Stimulated activated CD4-positive, alpha-beta T cell treated with anti-CD3 and anti-CD28 coated beads, Interleukin-2, amount 100 ng/mL, for 24 hours (primary cell): ENCODE measurements around the gene CLHC1.
"Not testable (repeated sequence)": the region's sequence is repeated elsewhere in the genome, so short reads cannot be mapped to it uniquely, and the experiment has no call there.

Experiments
- DNase-seq, 2 donors: peaks; one replicate each; pipeline ENCODE4 v3.0.0-alpha.2; 2020

CLHC1 gene

DNA sequence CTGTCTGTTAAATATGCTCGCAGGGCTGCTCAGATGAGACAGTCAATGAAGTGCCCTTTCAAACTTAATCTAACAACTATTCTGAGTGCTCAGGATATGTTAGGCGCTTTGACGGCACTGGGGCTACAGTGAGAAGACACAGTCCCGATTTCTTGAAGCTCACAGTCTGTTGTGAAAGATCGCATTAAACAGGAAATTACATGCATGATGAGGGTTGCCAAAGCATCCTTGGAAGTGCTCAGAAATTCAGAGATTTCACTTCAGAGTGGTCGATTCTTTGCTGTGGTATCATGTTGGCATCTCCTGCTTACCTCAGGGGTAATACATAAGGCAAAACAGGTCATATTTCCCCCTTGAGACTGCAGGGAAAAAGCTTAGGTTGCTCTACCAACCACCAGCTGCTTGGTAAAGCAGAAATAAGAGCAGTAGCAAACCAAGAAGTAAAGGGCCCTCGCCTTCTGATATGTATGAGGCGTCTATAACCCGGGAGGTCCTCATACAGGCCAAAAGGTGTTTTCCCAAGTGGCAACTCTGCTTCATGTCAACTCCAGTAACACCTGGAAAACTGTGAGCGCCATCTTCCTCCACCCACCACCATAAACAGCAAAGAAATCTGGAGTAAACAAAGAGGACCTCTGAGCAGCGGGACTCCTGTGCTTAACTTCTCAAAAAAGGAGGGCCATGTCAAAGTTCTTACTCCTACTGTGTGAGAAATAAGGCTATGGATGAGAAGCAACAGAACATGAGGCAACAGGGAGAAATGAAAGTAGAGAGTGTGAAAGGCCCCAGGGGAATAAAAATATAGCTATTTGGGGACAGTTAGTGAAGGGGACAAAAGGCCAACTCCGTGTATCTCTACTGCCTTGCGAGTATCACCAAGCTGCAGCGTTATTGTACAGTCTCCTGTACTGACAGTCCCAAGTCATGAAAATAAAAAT, 79.3 kb downstream of the CLHC1 start:
- no peak for DNase-seq

DNA sequence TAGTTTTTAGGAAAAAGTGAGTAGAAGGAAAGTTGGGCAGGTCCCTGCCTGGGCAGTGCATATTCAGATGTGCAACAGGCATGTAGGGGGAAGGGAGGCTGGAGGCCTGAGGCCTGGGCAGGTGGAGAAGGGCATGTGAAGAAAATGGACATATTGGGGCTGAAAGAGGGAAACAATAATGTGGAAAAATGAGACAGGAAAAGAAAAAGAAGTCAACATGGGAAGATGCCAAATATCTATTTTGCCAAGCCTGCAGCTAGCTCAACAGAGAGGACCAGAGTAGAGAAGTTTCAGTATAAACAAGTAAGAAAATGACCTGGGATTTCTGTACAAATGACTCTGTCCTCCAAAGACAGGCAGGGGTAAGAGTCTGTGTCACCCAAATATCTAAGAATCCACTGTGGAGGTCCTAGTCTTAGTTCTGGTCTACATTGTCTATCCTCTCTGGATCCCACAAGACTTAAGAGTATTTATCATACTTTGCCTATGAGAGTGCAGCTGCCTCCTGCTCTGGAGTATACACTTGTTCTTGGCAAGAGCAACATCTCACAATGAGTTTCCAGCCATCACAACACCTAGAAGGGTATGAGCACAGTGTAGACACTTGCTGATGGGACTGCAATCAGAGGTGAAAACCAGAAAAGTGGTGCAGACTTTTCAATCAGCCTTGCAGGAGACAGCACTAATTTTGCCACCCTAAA, 80.2 kb downstream of the CLHC1 start:
- no peak for DNase-seq

DNA sequence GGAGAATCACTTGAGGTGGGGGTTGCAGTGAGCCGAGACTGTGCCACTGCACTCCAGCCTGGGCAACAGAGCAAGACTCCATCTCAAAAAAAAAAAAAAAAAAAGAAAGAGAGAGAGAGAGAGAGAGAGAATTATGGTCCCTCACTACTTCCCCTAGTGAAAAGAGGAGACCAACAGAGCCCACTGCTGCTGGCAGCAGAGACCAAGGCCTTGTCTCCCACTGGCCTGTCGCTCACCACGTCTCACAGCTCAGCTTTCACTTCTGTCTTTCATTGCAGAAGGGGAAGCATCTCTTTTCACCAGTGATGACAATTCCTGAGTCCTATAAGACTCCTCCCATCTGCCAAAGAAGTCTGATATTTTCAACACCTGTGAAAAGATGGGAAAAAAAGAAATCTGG, 81.3 kb downstream of the CLHC1 start:
- no peak for DNase-seq

DNA sequence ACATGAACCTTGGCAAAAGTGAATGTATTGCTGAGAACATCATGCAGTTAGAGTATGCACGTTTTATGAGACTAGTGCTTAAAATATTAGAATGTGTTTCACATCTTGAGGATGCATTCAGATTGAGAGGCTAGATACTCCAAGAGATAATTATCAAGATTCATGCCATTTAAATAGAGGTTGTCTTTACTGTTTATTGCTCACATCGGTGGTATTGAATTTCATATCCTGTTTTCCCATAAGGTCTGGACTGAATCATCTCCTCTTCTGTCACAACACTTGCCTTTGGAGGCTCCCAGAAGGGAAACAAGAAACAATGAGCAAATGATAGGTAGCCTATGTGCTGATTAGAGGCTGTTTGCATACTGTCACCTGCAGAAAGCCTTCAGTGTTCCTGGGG, 83.8 kb downstream of the CLHC1 start:
- no peak for DNase-seq

DNA sequence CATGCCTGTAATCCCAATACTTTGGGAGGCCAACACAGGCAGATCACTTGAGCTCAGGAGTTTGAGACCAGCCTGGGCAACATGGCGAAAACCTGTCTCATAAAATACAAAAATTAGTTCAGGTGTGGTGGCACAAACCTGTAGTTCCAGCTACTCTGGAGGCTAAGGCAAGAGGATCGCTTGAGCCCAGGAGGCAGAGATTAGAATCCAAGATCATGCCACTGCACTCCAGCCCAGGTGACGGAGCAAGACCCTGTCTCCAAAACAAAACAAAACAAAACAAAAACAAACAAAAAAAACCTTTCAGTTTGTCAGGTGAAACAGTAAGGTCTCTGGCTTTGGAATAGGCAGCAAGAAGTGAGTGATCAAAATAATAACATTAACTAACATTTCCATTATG, 84.6 kb downstream of the CLHC1 start:
- DNase-seq = no peak

DNA sequence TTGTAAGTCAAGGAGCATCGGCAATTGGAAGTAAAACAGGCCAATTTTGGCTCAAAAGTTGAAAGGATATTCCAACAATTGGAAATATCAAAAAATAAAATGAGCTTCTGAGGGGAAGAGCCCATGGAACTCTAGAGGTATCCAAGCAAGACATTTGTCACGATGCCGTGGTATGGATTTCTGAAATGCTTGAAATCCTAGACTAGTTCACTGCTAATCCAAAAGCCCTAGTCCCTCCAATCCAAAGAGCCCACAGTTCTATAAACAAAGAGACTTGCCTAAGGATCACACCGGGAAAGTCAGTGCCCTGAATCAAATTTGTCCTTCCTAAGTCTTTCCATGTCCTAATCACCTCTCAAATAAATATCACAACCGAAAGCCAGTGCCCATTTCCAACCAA, 85.1 kb downstream of the CLHC1 start:
- DNase-seq = no peak

DNA sequence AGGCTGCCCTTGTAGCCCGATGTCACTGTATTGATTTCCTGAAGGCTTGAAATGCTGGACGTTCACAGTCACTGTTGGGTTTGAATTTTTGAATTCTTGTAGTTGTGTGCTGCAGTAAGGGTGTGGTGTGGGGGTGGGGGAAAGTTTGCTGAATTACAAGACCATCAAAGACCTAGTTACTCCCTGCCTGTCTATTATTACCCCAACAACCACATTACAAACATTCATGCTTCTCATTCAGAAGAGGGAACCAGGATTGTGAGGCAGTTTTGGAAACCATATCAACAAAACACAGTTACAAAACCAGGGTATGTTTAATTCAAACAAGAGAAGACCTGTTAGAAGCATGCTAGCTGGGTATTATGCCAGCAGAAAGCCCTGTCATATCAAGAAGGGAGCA, 85.8 kb downstream of the CLHC1 start:
- no peak for DNase-seq

DNA sequence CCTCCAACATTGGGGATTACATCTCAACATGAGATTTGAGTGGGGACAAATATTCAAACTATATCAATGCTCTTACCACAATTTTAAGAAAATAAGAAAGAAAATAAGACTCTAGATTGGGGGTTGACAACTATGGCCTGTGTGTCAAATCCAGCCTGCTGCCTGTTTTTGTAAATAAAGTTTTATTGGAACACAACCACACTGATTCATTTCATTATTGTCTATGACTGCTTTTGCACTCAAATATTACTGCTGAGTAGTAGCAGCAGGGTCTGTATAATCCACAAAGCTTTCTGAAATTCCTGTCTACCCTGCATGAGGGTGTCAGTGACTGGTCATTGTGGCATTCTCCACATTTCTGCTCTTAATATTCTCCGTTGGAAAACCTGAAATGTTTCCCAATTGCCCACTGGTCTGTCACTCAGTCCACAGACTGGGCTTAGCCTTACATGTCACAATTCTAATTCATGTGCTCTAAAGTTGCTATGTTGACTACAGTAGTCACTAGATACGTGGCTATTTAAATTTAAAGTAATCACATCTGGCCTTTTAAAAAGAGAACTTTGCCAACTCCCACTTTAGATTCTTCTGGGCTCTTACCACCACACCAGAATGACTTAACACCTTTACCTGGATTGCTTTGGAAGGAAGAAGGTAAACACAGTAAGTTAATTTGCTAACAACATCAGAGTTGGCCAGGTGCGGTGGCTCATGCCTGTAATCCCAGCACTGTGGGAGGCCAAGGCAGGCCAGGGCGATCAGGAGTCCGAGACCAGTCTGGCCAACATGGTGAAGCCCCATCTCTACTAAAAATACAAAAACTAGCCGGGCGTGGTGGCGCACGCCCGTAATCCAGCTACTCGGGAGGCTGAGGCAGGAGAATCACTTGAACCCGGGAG, 86.9 kb downstream of the CLHC1 start:
- no peak for DNase-seq

DNA sequence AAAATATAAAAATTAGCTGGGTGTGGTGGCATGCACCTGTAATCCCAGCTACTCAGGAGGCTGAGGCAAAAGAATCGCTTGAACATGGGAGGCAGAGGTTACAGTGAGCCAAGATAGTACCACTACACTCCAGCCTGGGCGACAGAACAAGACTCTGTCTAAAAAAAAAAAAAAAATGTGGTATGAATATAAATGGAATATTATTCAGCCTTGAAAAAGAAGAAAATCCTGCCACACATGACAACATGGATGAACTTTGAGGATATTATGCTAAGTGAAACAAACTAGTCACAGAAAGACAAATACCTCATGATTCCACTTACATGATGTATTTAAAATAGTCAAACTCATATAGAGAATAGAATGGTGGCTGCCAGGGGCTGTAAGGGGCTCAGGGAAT, 88.4 kb downstream of the CLHC1 start:
- not testable (repeated sequence) for DNase-seq

DNA sequence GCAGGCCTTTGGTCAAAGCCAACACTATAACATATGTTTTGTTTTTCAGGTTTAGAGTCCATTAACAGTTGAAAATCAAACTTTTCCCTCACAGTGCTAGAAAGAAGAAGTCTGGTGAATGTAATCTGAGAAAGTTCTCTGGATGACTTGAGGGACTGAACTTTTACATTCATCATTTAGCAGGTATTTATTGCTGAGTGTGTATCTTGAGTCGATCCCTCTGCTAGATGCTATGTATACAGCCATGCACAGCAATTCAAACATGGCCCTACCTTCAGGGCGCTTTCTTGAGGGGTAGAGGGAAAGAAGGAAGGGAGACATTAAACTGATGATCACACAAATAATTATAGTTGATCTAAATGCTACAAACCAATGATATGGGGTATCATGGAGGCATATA, 89.6 kb downstream of the CLHC1 start:
- DNase-seq = no peak

DNA sequence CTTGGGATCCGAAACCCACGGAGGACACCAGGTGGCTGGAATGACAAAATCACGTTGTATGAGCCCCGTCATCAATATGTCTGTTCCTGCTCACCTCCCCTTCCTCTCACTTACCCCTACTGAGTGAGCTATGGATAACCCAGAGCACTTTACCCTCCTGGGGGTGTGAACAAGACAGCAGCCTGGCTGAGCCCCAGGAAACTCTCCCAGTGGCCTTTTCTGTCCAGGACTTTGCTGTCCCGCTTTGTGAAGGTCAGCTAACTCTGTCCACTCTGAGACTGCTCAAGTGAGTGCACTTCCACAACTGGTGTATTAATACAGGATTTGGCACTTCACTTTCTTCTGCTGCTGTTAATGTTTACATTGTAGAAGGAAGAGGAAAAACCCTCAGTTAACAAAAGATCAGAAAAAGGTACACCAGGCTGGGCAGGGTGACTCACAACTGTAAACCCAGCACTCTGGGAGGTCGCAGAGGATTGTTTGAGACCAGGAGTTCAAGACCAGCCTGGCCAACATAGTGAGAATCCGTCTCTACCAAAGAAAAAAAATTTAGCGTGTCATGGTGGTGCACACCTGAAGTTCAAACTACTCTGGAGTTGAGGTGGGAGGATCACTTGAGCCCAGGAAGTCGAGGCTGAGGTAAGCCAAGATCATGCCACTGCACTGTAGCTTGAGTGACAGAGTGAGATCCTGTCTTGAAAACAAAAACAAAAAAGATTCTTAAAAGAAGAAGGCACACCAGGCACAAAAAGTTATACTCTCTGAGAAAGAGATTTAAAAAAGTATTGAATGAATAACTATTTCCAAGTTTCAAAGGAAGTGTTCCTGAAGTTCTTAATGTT, 90.3 kb downstream of the CLHC1 start:
- no peak for DNase-seq

DNA sequence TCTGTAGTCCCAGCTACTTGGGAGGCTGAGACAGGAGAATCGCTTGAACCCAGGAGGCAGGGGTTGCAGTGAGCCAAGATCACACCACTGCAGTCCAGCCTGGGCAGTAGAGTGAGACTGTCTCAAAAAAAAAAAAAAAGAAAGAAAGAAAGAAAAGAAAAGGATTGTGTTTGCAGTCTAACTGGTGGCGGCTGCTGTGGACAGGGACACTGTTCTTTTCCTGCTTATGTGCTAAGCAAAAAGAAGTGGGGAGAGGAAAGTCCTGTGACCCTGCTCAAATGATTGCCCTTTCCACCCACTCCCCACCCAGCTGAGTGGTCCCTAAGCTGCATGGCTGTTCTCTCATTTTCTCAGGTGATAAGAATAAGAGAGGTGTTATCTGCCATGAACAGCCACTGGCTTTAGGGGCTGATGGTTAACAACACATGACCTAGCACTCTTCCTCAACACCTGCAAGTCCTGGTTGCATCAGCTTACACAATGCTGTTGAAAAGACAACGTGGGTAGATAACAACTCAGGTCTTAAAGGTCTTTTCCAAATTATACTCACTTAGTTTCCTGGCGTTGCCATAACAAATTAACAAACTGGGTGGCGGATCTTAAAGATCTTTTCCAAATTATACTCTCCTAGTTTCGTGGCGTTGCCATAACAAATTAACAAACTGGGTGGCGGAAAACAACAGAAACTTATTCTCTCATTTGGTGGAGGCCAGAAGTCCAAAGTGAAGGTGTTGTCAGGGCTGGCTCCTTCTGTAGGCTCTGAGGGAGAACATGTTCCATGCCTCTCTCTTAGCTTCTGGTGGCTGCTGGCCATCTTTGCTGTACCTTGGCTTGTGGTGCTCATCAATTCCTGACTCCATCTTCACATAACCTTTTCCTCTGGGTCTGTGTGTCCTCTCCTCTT, 91.5 kb downstream of the CLHC1 start:
- no peak for DNase-seq

DNA sequence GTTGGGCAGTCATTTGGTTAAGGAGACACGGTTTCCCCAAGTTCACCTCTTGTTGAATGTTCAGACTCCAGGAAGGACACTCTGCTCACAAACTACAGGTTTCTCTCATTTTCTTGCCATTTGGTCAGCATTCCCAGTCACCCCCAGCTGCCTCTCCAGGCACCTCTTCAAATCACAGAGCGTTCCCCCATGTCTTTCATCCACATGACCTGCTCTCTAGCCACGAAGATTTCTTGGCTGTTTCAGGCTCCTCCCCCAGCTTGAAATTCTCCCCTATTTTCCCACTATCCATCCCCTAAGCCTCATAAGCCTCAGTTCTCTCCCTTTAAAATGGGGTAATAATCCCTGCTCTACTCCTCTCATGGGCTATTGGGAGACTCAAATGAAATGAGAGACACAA, 92.8 kb downstream of the CLHC1 start:
- no peak for DNase-seq

DNA sequence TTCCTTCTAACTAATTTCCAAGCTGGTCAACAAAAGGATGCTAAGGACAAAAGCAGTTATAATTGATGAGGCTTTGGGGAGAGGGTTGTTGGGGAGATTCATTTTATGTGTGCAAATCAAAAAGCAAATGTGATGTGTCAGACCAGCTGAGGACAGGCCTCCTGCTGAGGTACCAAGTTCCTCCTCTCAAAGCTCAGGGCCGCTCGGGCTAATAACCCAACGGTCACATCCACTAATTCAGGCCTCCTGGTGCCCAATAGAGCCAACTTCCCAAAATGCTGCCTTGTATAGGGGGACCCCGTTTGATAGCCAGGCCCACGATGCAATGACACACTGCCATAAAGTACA, 93.2 kb downstream of the CLHC1 start:
- no peak for DNase-seq

DNA sequence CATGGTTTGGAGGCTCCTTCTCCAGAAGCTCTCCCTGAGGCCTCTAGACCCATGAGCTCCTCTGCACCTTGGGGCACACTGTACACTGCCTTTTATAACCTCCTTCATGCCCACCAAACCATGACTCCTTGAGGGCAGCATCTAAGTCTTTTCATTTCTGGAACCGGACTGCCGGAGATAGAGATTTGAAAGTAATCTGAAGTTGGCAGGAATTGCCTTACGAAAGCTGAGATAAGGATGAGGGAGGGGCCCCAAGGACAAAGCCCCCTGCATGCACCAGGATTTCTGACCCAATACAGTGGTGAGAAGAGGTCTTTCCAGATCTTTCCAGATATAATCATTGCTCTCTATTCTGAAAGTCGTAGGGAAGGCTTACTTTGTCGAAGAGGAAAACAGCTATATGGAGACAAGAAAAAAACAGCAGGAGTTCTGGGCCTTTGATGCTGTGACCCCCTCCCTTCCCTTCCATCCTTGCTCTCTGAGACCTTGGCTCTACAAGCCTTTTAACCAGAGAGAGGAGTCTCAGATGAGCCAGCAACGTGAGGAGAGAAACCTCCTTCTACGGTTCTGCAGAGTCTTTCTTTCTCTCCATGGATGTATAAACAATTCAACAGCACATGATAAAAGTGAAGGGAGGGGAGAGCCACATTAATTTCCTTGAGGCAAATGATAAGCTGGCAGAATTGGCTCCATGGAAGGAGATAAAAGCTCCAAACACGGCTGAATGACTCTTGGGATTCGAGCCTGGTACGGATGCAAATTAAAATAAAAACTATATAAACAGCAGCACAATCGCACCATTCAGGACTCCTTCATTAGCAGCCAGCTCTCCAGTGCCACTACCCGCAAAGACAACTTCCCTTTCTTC, 93.8 kb downstream of the CLHC1 start:
- no peak for DNase-seq

DNA sequence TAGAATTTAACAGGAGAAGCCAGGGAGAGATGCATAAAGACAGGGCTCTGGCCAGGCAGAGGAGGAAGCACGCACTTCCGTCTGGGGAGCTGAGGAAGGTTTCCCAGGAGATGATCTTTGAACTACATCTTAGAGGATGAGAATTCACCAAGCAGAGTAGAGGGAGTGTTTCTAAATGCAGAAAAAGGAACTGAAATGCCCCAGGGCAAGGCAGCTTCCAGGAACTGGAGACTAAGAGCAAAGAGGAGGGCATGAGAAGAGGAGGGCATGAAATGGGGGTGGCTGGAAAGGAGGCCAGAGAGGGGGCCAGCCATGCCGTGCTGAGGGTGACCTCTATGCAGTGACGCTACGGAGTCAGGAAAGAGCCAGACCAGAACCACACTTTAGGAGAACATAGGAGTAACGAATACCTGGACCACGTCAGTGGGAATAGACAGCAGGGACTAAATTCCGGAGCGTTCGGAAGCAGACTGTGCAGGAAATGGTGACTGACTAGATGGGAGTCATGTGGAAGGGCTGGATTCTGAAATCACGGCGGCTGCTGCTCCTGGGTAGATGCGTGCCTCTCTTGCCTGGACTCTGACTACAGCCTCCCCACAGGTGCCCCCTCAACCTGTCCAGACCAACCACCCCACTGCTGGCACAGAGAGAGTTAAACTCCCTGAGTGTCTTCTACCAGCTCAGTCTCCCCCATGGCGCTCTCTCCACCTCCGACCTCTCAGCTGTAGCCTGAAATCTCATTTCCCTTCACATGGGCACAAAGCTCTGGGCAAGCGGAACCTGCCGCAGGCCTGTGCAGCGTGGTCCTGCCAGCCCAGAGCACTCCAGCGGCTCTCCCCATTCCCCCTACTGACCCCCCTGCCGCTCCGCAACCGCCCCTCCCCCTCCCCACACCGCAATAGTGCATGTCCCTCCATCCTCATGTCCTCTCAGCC, 94.8 kb downstream of the CLHC1 start:
- no peak for DNase-seq

DNA sequence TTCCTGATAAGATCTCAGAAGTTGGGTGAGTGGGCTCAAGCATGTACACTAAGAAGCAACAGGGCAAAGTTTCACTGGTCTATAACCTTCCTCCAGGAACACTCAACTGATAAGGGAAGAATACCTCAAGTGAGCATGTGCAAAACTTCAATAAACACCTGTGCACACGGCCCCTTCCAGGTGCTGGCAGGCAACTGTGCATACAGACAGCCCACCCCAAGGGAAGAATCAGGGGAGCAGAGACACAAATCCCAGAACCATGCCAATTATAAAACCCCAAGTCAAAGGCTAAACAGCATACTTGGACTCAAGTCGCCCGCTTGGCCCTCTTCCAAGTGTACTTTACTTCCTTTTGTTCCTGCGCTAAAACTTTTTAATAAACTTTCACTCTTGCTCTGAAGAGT, 96.0 kb downstream of the CLHC1 start:
- no peak for DNase-seq

DNA sequence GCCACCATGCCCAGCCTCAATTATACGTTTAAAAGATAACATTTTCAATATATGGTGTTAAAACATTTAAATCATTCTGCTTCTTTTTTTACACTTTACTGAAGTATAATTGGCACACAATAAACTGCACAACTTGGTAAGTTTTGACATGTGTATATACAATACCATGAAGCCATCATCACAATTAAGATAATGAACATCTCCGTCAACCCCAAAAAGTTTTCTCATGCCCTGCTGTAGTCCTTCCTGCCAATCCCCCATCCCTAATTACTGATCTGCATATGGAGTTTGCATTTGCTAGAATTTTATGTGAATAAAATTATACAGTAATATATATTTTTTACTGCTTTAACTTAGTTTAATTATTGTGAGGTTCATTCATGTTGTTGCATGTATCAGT, 96.6 kb downstream of the CLHC1 start:
- no peak for DNase-seq

DNA sequence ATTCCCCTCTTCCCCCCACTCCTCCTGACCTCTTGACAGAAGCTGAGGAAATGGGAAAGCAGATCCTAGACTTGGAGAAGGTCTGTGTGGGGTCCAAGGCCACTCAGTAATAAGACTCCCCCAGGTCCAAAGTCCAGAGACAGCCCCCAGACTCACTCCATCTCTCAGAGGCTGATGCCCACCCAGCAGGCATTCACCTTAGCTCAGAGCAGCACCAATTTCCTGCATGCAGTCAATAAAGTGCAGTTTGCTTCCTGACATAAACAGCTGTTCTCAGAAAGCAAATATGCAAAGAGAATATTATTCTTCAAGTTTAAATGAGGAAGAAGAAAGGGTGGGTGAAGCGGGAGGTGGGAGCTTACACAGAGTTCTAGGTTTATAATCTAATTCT, 97.8 kb downstream of the CLHC1 start:
- DNase-seq = no peak
